OCI-LY7 (cell line): ENCODE data around the gene ZSWIM5. TPM values are rescaled to one million over a fixed set of nuclear protein-coding genes. Genes with fewer than 3 reads are reported as not detected.

Experiments used
- BruUV-seq: library from RNA; stranded (reverse); fragments of 400-500 nt; replicated peaks from 2 replicates; lab custom pipeline; 2021; lab: Mats Ljungman, UMichigan
- CTCF ChIA-PET: fragments of 300-600 bp; sonication (Branson Sonifier 250); formaldehyde crosslinking; loops from one replicate; lab custom pipeline; 2022; ENCODE audit warnings: antibody characterized with exemption; ENCODE audit not compliant: unreplicated experiment; lab: Charles Lee
- POLR2A ChIA-PET: fragments of 300-600 bp; sonication (Branson Sonifier 250); formaldehyde crosslinking; loops from one replicate; lab custom pipeline; 2022; ENCODE audit warnings: antibody characterized with exemption; lab: Charles Lee
- DNase-seq: peaks from one replicate; pipeline ENCODE4 v3.0.0-alpha.2; 2015; ENCODE audit warnings: low spot score
- H2AFZ ChIP-seq: fragments of 200-600 bp; sonication (generic), shearing (Covaris generic); 2 replicates; pipeline ENCODE4 v1.6.1; 2014; ENCODE audit warnings: mild to moderate bottlenecking, antibody characterized with exemption, low read length, moderate library complexity
- H3K27ac ChIP-seq: fragments of 200-600 bp; sonication (generic); 2 replicates; pipeline ENCODE4 v1.5.1; 2014; ENCODE audit warnings: mixed run types, low read depth, mild to moderate bottlenecking, moderate library complexity, low read length, inconsistent platforms; ENCODE audit not compliant: poor library complexity, severe bottlenecking
- H3K36me3 ChIP-seq: fragments of 200-600 bp; sonication (generic); 2 replicates; pipeline ENCODE4 v1.6.1; 2014; ENCODE audit warnings: mild to moderate bottlenecking, antibody characterized with exemption, low read length, moderate library complexity, mixed read lengths; ENCODE audit not compliant: insufficient read depth
- H3K4me1 ChIP-seq: fragments of 200-600 bp; sonication (generic); 2 replicates; pipeline ENCODE4 v1.5.1; 2014; ENCODE audit warnings: mild to moderate bottlenecking, low read length; ENCODE audit not compliant: insufficient read depth, poor library complexity, severe bottlenecking
- H3K4me2 ChIP-seq: fragments of 200-600 bp; sonication (generic); 2 replicates; pipeline ENCODE4 v1.6.1; 2014; ENCODE audit warnings: mild to moderate bottlenecking, low read length
- H3K4me3 ChIP-seq: fragments of 200-600 bp; sonication (generic); 2 replicates; pipeline ENCODE4 v1.5.1; 2014; ENCODE audit warnings: mild to moderate bottlenecking, low read depth, low read length; ENCODE audit not compliant: poor library complexity, severe bottlenecking
- H3K79me2 ChIP-seq: fragments of 200-600 bp; sonication (generic); 2 replicates; pipeline ENCODE4 v1.6.1; 2016; ENCODE audit warnings: low read depth, mild to moderate bottlenecking, low read length, moderate library complexity, mixed read lengths; ENCODE audit not compliant: insufficient read depth
- H3K9me2 ChIP-seq: fragments of 200-600 bp; sonication (generic); 2 replicates; pipeline ENCODE4 v1.6.1; 2016; ENCODE audit warnings: mild to moderate bottlenecking, low read length, mixed read lengths; ENCODE audit not compliant: insufficient read depth
- H3K9me3 ChIP-seq: fragments of 200-600 bp; sonication (generic); 2 replicates; pipeline ENCODE4 v1.6.1; 2014; ENCODE audit warnings: mild to moderate bottlenecking, mixed run types, low read length, mixed read lengths
- H4K20me1 ChIP-seq: fragments of 200-600 bp; sonication (generic); 2 replicates; pipeline ENCODE4 v1.6.1; 2014; ENCODE audit warnings: mild to moderate bottlenecking, antibody characterized with exemption, low read length, moderate library complexity, mixed read lengths; ENCODE audit not compliant: insufficient read depth
- EZH2phosphoT487 ChIP-seq: fragments of 200-600 bp; sonication (generic); IDR thresholded peaks from 2 replicates; pipeline ENCODE4 v1.6.1; 2018; ENCODE audit warnings: low read depth, borderline replicate concordance, mild to moderate bottlenecking, mixed run types, antibody characterized with exemption, low read length, moderate library complexity, mixed read lengths
- intact Hi-C: fragments of 100-400 bp; cut with micrococcal nuclease; formaldehyde crosslinking; loops from one replicate; pipeline ENCODE4 v1.10.0; 2022; ENCODE audit not compliant: unreplicated experiment
- total RNA-seq, 2 experiments: library from RNA; depleted of rRNA in 1 of 2; stranded (reverse); fragments of >200 nt in 1 of 2; shearing (Covaris generic) in 1 of 2; gene quantifications; 2 replicates each; pipeline ENCODE4 v1.2.3, GENCODE V29; 2014 to 2022
- TF ChIP-seq, protein P1 (sequence below): fragments of 200-600 bp; sonication (generic); conservative IDR thresholded peaks from 2 replicates; pipeline ENCODE4 v1.5.1; 2014; ENCODE audit warnings: mild to moderate bottlenecking, antibody characterized with exemption, low read length, moderate library complexity, mixed read lengths

Gene ZSWIM5
- total RNA-seq, 2 experiments from 2014 or later: 0.28 to 0.42 TPM

- Histone ChIP-seq H3K4me2 (no peak overlapping the region), H3K4me3 (no peak overlapping the region), H3K9me3 (no peaks in the 10 kb centered on the region), H3K79me2 (no peaks in the 10 kb centered on the region), H4K20me1 (no peaks in the 10 kb centered on the region), H3K9me2 (no peaks in the 10 kb centered on the region), H3K27ac (no peak overlapping the region), H3K36me3 (no peaks in the 10 kb centered on the region), H2AFZ (no peak overlapping the region), H3K4me1 (no peaks in the 10 kb centered on the region)
- DNase-seq: no peak
- TF ChIP-seq EZH2phosphoT487: no peak
- TF ChIP-seq, protein P1, sequence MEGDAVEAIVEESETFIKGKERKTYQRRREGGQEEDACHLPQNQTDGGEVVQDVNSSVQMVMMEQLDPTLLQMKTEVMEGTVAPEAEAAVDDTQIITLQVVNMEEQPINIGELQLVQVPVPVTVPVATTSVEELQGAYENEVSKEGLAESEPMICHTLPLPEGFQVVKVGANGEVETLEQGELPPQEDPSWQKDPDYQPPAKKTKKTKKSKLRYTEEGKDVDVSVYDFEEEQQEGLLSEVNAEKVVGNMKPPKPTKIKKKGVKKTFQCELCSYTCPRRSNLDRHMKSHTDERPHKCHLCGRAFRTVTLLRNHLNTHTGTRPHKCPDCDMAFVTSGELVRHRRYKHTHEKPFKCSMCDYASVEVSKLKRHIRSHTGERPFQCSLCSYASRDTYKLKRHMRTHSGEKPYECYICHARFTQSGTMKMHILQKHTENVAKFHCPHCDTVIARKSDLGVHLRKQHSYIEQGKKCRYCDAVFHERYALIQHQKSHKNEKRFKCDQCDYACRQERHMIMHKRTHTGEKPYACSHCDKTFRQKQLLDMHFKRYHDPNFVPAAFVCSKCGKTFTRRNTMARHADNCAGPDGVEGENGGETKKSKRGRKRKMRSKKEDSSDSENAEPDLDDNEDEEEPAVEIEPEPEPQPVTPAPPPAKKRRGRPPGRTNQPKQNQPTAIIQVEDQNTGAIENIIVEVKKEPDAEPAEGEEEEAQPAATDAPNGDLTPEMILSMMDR: no peak
- no TSS peak for BruUV-seq
- CTCF ChIA-PET: no interaction called here
- intact Hi-C loops: no loop called here
- POLR2A ChIA-PET: interaction anchor here (0.7 kb wide), 1 partner anchor 10 kb away, joined by 4 read pairs; no protein-coding TSS in a partner anchor
Measured at GRCh38 chr1:45221716-45222115, 15.3 kb upstream of the ZSWIM5 start.

DNA sequence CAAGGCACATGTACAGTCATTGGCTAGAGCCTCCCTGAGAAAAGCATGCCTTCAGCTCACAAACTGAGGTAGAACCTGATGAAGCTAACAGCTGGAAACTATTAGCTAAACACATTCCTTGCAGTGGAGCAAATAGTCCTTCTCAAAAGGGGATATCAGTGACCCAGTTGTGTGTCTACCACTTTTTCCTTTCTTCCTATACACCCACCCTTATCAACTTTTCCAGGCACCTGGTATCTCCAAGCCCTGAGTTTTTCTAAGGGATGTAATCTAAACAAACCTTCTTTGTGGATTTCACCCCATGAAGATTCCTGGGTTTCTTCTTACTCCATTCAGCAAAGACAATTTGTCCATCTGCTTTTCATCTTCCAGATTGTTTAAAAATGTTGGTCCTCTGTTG lies 10.5 kb upstream of the ZSWIM5 start:
- Histone ChIP-seq H4K20me1 (no peaks in the 10 kb centered on the region), H3K4me2 (no peak overlapping the region), H3K36me3 (no peaks in the 10 kb centered on the region), H3K4me3 (no peak overlapping the region), H3K79me2 (no peaks in the 10 kb centered on the region), H3K27ac (no peak overlapping the region), H3K9me2 (no peaks in the 10 kb centered on the region), H2AFZ (no peak overlapping the region), H3K4me1 (no peaks in the 10 kb centered on the region), H3K9me3 (no peaks in the 10 kb centered on the region)
- ChIA-PET POLR2A (no interaction called here), CTCF (no interaction called here)
- TF ChIP-seq, protein P1: no peak
- TF ChIP-seq EZH2phosphoT487: no peak
- DNase-seq: no peak
- BruUV-seq: no TSS peak
- intact Hi-C loops: no loop called here

GRCh38 chr1:45216200-45216541 lies 9.8 kb upstream of the ZSWIM5 start:
- Histone ChIP-seq H3K4me3 (no peak overlapping the region), H3K9me2 (no peaks in the 10 kb centered on the region), H3K36me3 (no peaks in the 10 kb centered on the region), H3K9me3 (no peaks in the 10 kb centered on the region), H3K27ac (no peak overlapping the region), H4K20me1 (no peaks in the 10 kb centered on the region), H3K4me2 (no peak overlapping the region), H3K4me1 (no peaks in the 10 kb centered on the region), H3K79me2 (no peaks in the 10 kb centered on the region), H2AFZ (no peak overlapping the region)
- ChIA-PET CTCF (no interaction called here), POLR2A (no interaction called here)
- intact Hi-C loops: no loop called here
- TF ChIP-seq, protein P1: no peak
- no peak for TF ChIP-seq EZH2phosphoT487
- BruUV-seq: no TSS peak
- no peak for DNase-seq
